Mesodermal cell (in vitro differentiated cells): ENCODE results near the gene EML4. TPM values are rescaled to one million over a fixed set of nuclear protein-coding genes. Genes with fewer than 3 reads are reported as not detected.
"Not testable (repeated sequence)": the region's sequence is repeated elsewhere in the genome, so short reads cannot be mapped to it uniquely, and the experiment has no call there.

ENCODE experiments used
- H3K27ac ChIP-seq: 2 replicates; pipeline ENCODE4 v1.7.0; 2013; ENCODE audit warnings: mild to moderate bottlenecking, low read depth, low read length, moderate library complexity; ENCODE audit not compliant: severe bottlenecking
- H3K36me3 ChIP-seq: 2 replicates; pipeline ENCODE4 v1.7.1; 2013; ENCODE audit warnings: mild to moderate bottlenecking, low read length, moderate library complexity; ENCODE audit not compliant: control insufficient read depth, insufficient read depth
- H3K4me1 ChIP-seq: one replicate; pipeline ENCODE4 v1.7.1; 2013; ENCODE audit warnings: mild to moderate bottlenecking, low read length; ENCODE audit not compliant: insufficient read depth, control insufficient read depth, poor library complexity, severe bottlenecking
- H3K4me3 ChIP-seq: 2 replicates; pipeline ENCODE4 v1.7.0; 2013; ENCODE audit warnings: low read length, control low read depth, mild to moderate bottlenecking; ENCODE audit not compliant: insufficient read depth, poor library complexity, severe bottlenecking; ENCODE audit errors: extremely low read depth
- H3K9me3 ChIP-seq: 2 replicates; pipeline ENCODE4 v1.7.1; 2013; ENCODE audit warnings: mild to moderate bottlenecking, low read length, moderate library complexity; ENCODE audit not compliant: control insufficient read depth
- WGBS, 2 experiments: methylation state at CpG; one replicate each; pipeline ENCODE4 v1.1.5; 2013; ENCODE audit warnings: missing lambda C conversion rate in 2 of 2; ENCODE audit not compliant: insufficient coverage in 2 of 2; 5-methylcytosine and 5-hydroxymethylcytosine counted together
- polyA plus RNA-seq, 2 experiments: library from polyadenylated mRNA; stranded (reverse); fragments of 50-300 nt; gene quantifications; one replicate each; pipeline ENCODE4 v1.2.3, GENCODE V29; 2013

EML4 gene, protein sequence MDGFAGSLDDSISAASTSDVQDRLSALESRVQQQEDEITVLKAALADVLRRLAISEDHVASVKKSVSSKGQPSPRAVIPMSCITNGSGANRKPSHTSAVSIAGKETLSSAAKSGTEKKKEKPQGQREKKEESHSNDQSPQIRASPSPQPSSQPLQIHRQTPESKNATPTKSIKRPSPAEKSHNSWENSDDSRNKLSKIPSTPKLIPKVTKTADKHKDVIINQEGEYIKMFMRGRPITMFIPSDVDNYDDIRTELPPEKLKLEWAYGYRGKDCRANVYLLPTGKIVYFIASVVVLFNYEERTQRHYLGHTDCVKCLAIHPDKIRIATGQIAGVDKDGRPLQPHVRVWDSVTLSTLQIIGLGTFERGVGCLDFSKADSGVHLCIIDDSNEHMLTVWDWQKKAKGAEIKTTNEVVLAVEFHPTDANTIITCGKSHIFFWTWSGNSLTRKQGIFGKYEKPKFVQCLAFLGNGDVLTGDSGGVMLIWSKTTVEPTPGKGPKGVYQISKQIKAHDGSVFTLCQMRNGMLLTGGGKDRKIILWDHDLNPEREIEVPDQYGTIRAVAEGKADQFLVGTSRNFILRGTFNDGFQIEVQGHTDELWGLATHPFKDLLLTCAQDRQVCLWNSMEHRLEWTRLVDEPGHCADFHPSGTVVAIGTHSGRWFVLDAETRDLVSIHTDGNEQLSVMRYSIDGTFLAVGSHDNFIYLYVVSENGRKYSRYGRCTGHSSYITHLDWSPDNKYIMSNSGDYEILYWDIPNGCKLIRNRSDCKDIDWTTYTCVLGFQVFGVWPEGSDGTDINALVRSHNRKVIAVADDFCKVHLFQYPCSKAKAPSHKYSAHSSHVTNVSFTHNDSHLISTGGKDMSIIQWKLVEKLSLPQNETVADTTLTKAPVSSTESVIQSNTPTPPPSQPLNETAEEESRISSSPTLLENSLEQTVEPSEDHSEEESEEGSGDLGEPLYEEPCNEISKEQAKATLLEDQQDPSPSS
- 60.0 TPM for polyA plus RNA-seq (2013, experiment 1 of 2)
- polyA plus RNA-seq (2013, experiment 2 of 2) = 56.2 TPM

DNA sequence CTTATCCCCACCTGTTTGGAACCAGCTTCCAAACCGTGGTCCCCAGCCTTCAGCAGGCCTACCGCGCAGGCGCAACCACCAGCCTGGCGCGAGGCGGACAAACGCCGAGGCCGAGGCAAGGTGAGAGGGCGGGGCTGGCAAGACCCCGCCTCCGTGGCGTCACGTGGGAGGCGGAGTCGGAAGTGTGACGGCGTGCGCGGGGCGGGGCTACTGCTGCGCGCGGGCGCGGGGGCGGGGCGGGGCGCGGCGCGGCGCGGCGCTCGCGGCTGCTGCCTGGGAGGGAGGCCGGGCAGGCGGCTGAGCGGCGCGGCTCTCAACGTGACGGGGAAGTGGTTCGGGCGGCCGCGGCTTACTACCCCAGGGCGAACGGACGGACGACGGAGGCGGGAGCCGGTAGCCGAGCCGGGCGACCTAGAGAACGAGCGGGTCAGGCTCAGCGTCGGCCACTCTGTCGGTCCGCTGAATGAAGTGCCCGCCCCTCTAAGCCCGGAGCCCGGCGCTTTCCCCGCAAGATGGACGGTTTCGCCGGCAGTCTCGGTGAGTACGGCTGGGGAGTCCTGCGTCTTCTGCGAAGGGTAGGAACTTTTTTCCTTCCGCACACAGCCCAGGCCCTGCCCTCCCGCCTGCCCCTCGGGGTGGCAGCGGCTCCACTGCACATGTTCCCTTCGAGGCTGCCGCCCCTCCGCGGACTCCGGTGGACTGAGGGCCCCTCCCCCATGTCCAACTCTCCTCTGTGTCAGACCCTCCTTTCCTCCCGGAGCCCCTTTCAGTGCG lies at the start of gene EML4:
EML4 (plus strand) TSS at position 254 of the 774 bp plus-strand sequence; CDS start at position 513, 259 bp downstream.
- 0% methylated on average over 67 to 87 of the region's 88 CpGs for WGBS, 2 experiments
- H3K4me3 ChIP-seq = peak within 1 kb of the TSS; percentile 77
- H3K4me1 ChIP-seq = no peaks in the 10 kb centered on the region

DNA sequence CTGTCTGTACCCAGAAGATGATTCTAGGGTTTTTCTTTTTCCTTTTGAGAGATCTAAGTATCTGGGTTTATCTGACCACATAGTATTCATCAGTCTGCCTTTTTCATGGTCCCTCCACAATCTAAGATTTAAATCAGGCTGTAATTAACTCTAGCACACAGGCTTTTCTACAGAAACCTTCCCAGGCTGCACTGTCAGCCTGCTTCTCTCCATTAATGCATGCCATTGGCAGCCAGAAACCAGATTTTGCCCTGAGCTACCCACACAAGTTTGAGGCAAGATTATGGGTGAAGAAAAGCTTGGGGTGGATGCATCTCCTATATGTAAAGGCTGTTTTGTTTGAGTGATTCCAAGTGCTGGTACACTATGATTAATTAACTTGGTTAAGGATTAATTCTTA lies 45.7 kb upstream of the EML4 start:
- Histone ChIP-seq H3K27ac (no peak overlapping the region), H3K4me3 (no peak overlapping the region), H3K4me1 (peaks cover 39% of the 10 kb centered on the region), H3K36me3 (no peaks in the 10 kb centered on the region), H3K9me3 (no peaks in the 10 kb centered on the region)

More for the DNA sequence above, at the start of gene EML4:
- no peaks in the 10 kb centered on the region for H3K36me3 ChIP-seq
- H3K27ac ChIP-seq = peak within 1 kb of the TSS; percentile 61
- H3K9me3 ChIP-seq = peaks cover 5% of the 10 kb centered on the region

DNA sequence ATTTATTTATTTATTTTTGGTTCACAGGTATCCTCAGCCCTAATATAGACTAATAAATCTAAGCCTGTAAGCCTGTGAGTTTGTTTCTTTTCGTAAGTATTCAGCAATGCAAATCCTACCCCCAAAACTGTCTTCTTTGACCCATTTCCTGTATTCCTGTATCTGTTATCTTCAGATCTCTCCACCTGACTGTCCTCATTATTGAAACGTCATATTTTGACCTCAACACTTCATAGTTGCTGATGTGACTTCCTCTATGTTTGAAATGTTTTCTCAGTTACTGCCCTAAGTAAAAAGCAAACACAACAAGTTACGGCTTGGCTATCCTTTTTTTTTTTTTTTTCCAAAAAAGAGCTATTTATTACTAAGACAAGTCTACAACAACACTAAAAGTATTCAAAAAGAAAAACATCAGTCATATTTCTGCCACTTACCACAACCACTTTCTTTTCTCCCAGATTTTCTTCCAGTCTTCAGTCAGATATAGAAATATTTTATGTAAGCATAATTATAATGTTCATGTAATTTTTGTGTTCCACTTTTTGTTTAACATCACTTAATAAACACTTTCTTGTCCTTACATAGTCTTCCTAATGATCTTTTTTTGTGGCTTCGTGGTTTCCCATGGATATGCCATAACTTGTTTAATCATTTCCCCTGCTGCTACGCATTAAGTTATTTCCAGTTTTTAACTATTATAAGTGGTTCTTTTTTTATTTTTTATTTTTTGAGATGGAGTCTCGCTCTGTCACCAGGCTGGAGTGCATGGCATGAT lies 45.0 kb upstream of the EML4 start:
- peaks cover 41% of the 10 kb centered on the region for H3K4me1 ChIP-seq
- H3K27ac ChIP-seq = no peak overlapping the region
- no peak overlapping the region for H3K4me3 ChIP-seq
- no peaks in the 10 kb centered on the region for H3K36me3 ChIP-seq
- H3K9me3 ChIP-seq = no peaks in the 10 kb centered on the region
- 93 to 100% methylated on average over 4 to 5 of the region's 6 CpGs for WGBS, 2 experiments

DNA sequence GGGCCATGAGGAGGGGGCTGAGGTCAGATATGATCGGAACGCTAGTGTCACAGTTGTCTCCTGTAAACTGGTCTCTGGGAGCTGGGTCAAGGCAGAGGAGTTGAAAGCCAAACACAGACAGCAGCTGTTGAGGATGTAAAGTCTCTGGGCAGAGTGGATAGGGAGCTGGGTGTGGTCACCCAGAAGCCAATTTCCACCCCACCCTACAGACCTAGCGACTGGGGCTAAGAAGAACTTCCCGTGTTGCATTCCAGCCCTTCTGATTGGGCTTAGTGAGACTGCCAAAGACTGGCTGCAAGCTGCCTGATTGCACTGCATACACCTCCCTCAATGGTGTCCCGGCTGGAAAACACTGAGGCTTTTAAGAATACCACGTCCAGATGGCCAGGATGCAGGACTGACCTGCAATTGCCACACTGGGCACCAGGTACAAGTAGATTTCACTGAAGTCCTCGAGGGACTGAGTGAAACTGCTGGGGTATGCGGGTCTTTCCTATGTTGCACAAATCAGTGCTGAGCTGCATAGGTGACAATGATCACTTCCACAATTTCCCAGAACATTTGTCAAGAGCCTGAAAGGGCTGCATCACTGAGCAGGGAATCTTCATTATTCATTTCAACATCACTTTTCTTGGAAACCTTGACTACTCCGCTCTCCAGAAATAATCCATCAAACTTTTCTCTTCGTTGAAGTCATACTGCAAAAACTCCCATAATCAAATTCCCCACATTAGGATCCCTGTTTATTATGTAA lies 43.1 kb upstream of the EML4 start:
- peaks cover 49% of the 10 kb centered on the region for H3K4me1 ChIP-seq
- no peak overlapping the region for H3K27ac ChIP-seq
- WGBS, 2 experiments = 73 to 80% methylated on average over 9 to 10 of the region's 10 CpGs
- no peak overlapping the region for H3K4me3 ChIP-seq
- H3K36me3 ChIP-seq = no peaks in the 10 kb centered on the region
- no peaks in the 10 kb centered on the region for H3K9me3 ChIP-seq

DNA sequence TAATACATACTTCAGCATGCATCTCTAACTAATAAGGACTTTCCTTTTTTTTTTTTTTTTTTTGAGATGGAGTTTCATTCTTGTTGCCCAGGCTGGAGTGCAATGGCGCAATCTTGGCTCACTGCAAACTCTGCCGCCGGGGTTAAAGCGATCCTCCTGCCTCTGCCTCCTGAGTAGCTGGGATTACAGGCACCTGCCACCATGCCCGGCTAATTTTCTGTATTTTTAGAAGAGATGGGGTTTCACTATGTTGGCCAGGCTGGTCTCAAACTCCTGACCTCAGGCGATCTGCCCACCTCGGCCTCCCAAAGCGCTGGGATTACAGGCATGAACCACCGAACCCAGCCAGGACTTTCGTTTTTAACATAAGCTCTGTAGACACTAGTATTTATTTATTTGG lies 42.3 kb upstream of the EML4 start:
- H3K36me3 ChIP-seq, H3K9me3 ChIP-seq, H3K4me3 ChIP-seq, H3K27ac ChIP-seq: not testable (repeated sequence)
- H3K4me1 ChIP-seq = peaks cover 58% of the 10 kb centered on the region
- WGBS, 2 experiments = 84 to 87% methylated on average over 4 to 8 of the region's 10 CpGs

DNA sequence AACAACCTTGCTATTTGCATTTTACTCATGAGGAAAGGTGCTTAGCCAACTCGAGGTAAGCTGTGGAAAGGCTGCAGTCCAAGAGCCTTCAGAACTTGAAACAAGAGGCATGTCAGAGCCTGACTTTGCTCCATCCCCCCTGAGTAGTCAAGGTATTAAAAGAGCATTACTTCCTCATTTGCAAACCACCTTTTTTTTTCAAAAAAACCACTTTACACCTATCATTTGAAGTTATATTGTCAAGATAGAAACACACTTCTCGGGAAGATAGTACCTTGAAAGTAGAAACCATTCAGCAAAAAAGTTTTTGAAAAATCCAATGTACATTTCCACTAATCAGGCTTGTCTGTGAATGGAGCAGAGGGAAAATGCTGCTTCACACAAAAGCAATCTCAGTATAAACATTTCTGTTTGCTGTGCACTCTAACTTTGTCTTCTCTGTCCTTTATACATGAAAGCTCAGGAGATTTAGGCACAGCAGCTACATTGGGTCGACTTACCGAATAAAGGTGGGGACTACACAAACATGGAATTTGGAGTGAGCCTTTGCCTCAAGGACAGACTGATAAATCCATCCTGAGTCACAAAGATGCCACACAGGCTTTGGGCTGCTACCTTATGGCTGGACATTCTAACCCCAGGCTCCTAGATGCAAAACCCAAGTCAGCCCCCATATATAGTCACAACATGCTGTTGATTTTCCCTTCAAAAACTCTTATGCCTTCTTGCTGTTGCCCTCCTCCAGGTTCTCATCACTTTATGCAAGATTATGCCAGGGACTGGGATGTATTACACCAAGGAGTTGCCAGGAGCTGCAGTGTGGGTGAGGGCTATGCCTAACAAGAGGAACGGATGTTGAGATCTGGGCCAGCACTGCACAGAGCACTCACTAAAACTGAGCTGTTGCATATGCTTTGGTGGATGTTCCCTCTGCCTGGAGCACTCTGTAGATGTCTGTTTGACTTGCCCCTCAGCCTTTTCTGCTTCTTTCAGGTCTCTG lies 41.4 kb upstream of the EML4 start:
- no peaks in the 10 kb centered on the region for H3K36me3 ChIP-seq
- 68 to 74% methylated on average over 4 to 5 of the region's 5 CpGs for WGBS, 2 experiments
- H3K4me1 ChIP-seq = peaks cover 66% of the 10 kb centered on the region
- H3K9me3 ChIP-seq = no peaks in the 10 kb centered on the region
- H3K27ac ChIP-seq = no peak overlapping the region
- H3K4me3 ChIP-seq = no peak overlapping the region

DNA sequence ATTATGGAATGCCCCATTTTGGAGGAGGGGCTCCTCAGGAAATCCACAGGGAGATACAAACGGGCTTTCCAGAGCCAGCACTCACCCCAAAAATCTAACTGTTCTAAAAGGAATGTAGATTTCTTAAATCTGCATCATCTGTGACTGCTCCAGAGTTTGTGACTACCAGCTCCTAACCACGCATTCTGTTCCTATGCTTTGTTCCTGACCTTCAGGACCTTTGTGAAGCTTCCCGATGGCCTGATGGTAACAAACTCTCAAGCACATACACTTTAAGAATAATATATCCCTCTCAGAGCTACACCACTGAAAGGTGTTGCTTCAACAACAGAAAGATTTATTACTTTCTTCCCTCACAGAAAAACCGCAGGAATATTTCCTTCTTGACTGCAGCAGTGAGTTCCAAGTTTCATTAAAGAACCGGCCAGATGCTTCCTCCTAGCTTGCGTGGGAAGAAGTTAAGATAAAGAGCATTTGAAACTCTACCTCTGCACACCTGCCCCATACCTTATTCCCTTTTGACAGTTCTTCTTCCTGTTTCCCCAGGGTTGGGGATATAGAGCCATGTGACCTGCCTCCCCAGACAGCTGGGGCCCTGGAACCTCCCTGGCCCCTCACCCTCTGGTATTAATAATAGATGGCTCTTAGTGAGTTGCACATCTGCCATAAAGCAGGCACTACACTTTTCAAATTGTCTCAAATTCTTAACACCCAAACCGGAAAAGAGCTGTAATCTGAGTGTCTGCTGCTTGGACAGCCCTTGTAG lies 40.2 kb upstream of the EML4 start:
- WGBS, 2 experiments = 84 to 89% methylated on average over 4 to 6 of the region's 7 CpGs
- Histone ChIP-seq H3K27ac (no peak overlapping the region), H3K4me1 (peaks cover 70% of the 10 kb centered on the region), H3K9me3 (no peaks in the 10 kb centered on the region), H3K4me3 (no peak overlapping the region), H3K36me3 (no peaks in the 10 kb centered on the region)

DNA sequence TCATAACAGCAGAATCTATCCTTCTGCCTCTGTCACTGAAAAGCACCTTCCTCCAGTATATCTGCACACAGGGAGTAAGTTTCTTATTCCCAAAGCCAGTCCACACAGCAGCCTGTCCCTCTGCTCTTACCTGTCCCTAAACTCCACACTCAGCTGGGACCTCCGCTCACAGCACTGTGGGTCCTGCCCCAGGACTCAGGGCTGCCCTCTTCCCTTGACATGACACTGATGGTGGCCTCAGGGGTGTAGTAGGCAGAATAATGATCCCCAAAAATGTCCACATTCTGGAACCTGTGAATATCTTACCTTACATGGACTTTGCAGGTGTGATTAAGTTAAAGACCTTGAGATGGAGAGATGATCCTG lies 39.7 kb upstream of the EML4 start:
- H3K9me3 ChIP-seq = no peaks in the 10 kb centered on the region
- no CpG with 5 or more reads among the region's 1 CpG for WGBS, 2 experiments
- no peak overlapping the region for H3K27ac ChIP-seq
- no peak overlapping the region for H3K4me3 ChIP-seq
- H3K4me1 ChIP-seq = peaks cover 73% of the 10 kb centered on the region
- no peaks in the 10 kb centered on the region for H3K36me3 ChIP-seq
